SK-N-SH (cell line): ENCODE results near the gene MEI4.

ENCODE experiments used
- CHD2 ChIP-seq: fragments of 150-350 bp; IDR thresholded peaks from 2 replicates; pipeline ENCODE4 v1.6.1; 2018; ENCODE audit warnings: low read length; ENCODE audit not compliant: partially characterized antibody
- EP300 ChIP-seq, 2 experiments: IDR thresholded peaks; 2 replicates each; pipeline versions ENCODE4 v1.4.0 to v1.6.1; 2012; ENCODE audit warnings: borderline replicate concordance in 1 of 2, low read depth in 1 of 2, low read length in 1 of 2
- FOSL2 ChIP-seq: IDR thresholded peaks from 2 replicates; pipeline ENCODE4 v1.4.0; 2012; ENCODE audit warnings: low read depth, mild to moderate bottlenecking, moderate library complexity, borderline replicate concordance
- FOXM1 ChIP-seq: IDR thresholded peaks from 2 replicates; pipeline ENCODE4 v1.4.0; 2012; ENCODE audit warnings: low read depth, mild to moderate bottlenecking
- GATA2 ChIP-seq: sonication (generic); formaldehyde crosslinking; IDR thresholded peaks from 2 replicates; pipeline ENCODE4 v1.5.0; 2020; ENCODE audit warnings: mild to moderate bottlenecking, missing genetic modification reagents
- JUND ChIP-seq: IDR thresholded peaks from 2 replicates; pipeline ENCODE4 v1.4.0; 2012
- MXI1 ChIP-seq: IDR thresholded peaks from 2 replicates; pipeline ENCODE4 v1.6.1; 2012; ENCODE audit warnings: mild to moderate bottlenecking, low read depth, low read length, improper control_type of control experiment
- POLR2AphosphoS5 ChIP-seq: IDR thresholded peaks from 2 replicates; pipeline ENCODE4 v1.6.1; 2012; ENCODE audit warnings: low read depth, low read length
- RAD21 ChIP-seq: IDR thresholded peaks from 2 replicates; pipeline ENCODE4 v1.6.1; 2012; ENCODE audit warnings: mild to moderate bottlenecking, low read length
- TAF1 ChIP-seq: IDR thresholded peaks from 2 replicates; pipeline ENCODE4 v1.6.1; 2012; ENCODE audit warnings: low read depth, mild to moderate bottlenecking, low read length, moderate library complexity, borderline replicate concordance
- TF ChIP-seq, protein P1 (sequence below): fragments of 200-600 bp; sonication (generic); IDR thresholded peaks from 2 replicates; pipeline ENCODE4 v1.6.1; 2017; ENCODE audit warnings: antibody characterized with exemption, mild to moderate bottlenecking, moderate library complexity
- TF ChIP-seq, protein P2 (sequence below): fragments of 150-350 bp; IDR thresholded peaks from 2 replicates; pipeline ENCODE4 v1.6.1; 2017; ENCODE audit warnings: antibody characterized with exemption, low read length, low read depth, borderline replicate concordance
- TF ChIP-seq, protein P3 (sequence below): IDR thresholded peaks from 2 replicates; pipeline ENCODE4 v1.6.1; 2012; ENCODE audit warnings: mild to moderate bottlenecking, low read depth, low read length, moderate library complexity

DNA sequence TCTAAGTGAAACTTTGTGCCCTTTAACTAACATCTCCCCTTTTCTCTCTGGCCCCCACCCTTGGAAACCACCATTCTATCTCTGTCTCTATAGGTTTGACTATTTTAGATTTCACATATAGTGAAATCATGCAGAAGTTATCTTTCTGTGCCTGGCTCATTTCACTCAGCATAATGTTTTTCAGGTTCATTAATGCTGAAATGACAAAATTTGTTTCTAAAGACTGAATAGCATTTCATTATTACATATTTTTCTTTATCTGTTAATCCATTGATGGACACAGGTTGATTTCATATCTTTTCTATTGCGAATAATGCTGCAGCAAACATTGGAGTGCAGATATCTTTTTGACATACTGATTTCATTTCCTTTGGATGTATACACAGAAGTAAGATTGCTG lies 30.7 kb downstream of the MEI4 start:
- TF ChIP-seq POLR2AphosphoS5: no peak
- TF ChIP-seq, protein P1, sequence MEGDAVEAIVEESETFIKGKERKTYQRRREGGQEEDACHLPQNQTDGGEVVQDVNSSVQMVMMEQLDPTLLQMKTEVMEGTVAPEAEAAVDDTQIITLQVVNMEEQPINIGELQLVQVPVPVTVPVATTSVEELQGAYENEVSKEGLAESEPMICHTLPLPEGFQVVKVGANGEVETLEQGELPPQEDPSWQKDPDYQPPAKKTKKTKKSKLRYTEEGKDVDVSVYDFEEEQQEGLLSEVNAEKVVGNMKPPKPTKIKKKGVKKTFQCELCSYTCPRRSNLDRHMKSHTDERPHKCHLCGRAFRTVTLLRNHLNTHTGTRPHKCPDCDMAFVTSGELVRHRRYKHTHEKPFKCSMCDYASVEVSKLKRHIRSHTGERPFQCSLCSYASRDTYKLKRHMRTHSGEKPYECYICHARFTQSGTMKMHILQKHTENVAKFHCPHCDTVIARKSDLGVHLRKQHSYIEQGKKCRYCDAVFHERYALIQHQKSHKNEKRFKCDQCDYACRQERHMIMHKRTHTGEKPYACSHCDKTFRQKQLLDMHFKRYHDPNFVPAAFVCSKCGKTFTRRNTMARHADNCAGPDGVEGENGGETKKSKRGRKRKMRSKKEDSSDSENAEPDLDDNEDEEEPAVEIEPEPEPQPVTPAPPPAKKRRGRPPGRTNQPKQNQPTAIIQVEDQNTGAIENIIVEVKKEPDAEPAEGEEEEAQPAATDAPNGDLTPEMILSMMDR: no peak
- no peak for TF ChIP-seq CHD2
- no peak for TF ChIP-seq EP300 (IDR thresholded peaks at IDR 0.05; ENCODE audit: borderline replicate concordance in 1 of 2, low read depth in 1 of 2, low read length in 1 of 2)
- TF ChIP-seq JUND: no peak
- TF ChIP-seq GATA2 (CRISPR knock-in tag): no peak
- no peak for TF ChIP-seq TAF1
- TF ChIP-seq, protein P2, sequence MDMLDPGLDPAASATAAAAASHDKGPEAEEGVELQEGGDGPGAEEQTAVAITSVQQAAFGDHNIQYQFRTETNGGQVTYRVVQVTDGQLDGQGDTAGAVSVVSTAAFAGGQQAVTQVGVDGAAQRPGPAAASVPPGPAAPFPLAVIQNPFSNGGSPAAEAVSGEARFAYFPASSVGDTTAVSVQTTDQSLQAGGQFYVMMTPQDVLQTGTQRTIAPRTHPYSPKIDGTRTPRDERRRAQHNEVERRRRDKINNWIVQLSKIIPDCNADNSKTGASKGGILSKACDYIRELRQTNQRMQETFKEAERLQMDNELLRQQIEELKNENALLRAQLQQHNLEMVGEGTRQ: no peak
- no peak for TF ChIP-seq FOXM1
- no peak for TF ChIP-seq FOSL2
- TF ChIP-seq MXI1: no peak
- TF ChIP-seq, protein P3, sequence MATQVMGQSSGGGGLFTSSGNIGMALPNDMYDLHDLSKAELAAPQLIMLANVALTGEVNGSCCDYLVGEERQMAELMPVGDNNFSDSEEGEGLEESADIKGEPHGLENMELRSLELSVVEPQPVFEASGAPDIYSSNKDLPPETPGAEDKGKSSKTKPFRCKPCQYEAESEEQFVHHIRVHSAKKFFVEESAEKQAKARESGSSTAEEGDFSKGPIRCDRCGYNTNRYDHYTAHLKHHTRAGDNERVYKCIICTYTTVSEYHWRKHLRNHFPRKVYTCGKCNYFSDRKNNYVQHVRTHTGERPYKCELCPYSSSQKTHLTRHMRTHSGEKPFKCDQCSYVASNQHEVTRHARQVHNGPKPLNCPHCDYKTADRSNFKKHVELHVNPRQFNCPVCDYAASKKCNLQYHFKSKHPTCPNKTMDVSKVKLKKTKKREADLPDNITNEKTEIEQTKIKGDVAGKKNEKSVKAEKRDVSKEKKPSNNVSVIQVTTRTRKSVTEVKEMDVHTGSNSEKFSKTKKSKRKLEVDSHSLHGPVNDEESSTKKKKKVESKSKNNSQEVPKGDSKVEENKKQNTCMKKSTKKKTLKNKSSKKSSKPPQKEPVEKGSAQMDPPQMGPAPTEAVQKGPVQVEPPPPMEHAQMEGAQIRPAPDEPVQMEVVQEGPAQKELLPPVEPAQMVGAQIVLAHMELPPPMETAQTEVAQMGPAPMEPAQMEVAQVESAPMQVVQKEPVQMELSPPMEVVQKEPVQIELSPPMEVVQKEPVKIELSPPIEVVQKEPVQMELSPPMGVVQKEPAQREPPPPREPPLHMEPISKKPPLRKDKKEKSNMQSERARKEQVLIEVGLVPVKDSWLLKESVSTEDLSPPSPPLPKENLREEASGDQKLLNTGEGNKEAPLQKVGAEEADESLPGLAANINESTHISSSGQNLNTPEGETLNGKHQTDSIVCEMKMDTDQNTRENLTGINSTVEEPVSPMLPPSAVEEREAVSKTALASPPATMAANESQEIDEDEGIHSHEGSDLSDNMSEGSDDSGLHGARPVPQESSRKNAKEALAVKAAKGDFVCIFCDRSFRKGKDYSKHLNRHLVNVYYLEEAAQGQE: no peak
- TF ChIP-seq RAD21: no peak
